KMS-11 (cell line): ENCODE results near the gene AKTIP.

Experiments
- H2AFZ ChIP-seq: fragments of 200-600 bp; sonication (generic); 2 replicates; pipeline ENCODE4 v1.6.1; 2016; ENCODE audit warnings: antibody characterized with exemption, mixed run types, low read depth
- H3K27ac ChIP-seq: fragments of 200-600 bp; sonication (generic); 2 replicates; pipeline ENCODE4 v1.6.1; 2016; ENCODE audit warnings: mild to moderate bottlenecking, mixed run types
- H3K27me3 ChIP-seq: fragments of 200-600 bp; sonication (generic); 2 replicates; pipeline ENCODE4 v1.6.1; 2017; ENCODE audit warnings: mild to moderate bottlenecking, low read depth, mixed run types, moderate library complexity; ENCODE audit not compliant: insufficient read depth
- H3K36me3 ChIP-seq: fragments of 200-600 bp; sonication (generic); 2 replicates; pipeline ENCODE4 v1.6.1; 2017; ENCODE audit warnings: mild to moderate bottlenecking, mixed run types; ENCODE audit not compliant: insufficient read depth
- H3K4me1 ChIP-seq: fragments of 200-600 bp; sonication (generic); 2 replicates; pipeline ENCODE4 v1.6.1; 2016; ENCODE audit warnings: mild to moderate bottlenecking, low read depth, mixed run types; ENCODE audit not compliant: poor library complexity, severe bottlenecking
- H3K4me2 ChIP-seq: fragments of 200-600 bp; sonication (generic); 2 replicates; pipeline ENCODE4 v1.7.0; 2016; ENCODE audit warnings: mild to moderate bottlenecking, mixed run types
- H3K4me3 ChIP-seq: fragments of 200-600 bp; sonication (generic); IDR thresholded peaks from 2 replicates; pipeline ENCODE4 v1.6.1; 2017; ENCODE audit warnings: low read depth, low read length, mixed read lengths; ENCODE audit not compliant: insufficient read depth
- H3K79me2 ChIP-seq: fragments of 200-600 bp; sonication (generic); 2 replicates; pipeline ENCODE4 v1.6.1; 2016; ENCODE audit warnings: low read depth, mixed run types; ENCODE audit not compliant: insufficient read depth
- H3K9ac ChIP-seq: fragments of 200-600 bp; sonication (generic); 2 replicates; pipeline ENCODE4 v1.6.1; 2016; ENCODE audit warnings: mild to moderate bottlenecking, mixed run types
- H4K20me1 ChIP-seq: fragments of 200-600 bp; sonication (generic); 2 replicates; pipeline ENCODE4 v1.6.1; 2016; ENCODE audit warnings: mild to moderate bottlenecking, mixed run types; ENCODE audit not compliant: insufficient read depth
- TF ChIP-seq, protein P1 (sequence below): fragments of 200-600 bp; sonication (generic); conservative IDR thresholded peaks from 2 replicates; pipeline ENCODE4 v1.6.1; 2017; ENCODE audit warnings: low read depth, mild to moderate bottlenecking, antibody characterized with exemption, low read length, moderate library complexity, mixed read lengths

Gene AKTIP

DNA sequence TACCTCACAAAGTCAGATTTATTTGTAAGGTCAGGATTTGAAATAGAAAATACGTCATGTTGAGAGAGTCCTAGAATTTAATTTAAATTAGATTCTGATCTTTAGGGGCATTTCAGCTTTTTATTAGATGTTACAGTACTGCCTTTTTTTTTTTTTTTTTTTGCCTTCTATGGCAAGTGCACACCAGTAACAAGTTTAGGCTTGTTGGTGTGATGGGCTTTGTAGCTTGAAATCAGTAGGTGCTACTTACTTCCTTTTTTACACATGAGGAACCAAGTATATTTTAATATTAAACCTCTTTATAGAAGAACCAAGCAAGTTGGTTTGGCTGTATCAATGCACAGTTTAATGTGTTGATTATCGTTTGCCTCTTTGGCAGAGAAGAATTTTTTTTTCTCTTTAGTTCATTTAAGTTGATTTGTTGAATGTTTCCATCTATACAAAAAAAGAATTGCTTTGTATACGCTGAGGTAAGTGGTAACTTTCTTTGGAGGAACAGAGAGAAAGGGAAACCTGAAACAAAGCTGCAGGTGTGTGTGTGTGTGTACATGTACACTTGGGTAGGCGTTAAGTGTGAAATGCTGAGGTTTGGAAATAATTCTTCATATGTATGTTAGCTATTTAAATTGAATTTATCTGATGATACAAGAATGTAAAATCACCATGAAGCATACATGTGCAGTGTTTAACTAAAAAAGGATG lies 53.0 kb downstream of the AKTIP start:
- Histone ChIP-seq H3K79me2 (no peaks in the 10 kb centered on the region), H2AFZ (no peak overlapping the region), H3K4me1 (peaks cover 5% of the 10 kb centered on the region), H3K27me3 (no peaks in the 10 kb centered on the region), H3K4me3 (no peak overlapping the region), H4K20me1 (no peaks in the 10 kb centered on the region), H3K4me2 (no peak overlapping the region), H3K36me3 (no peaks in the 10 kb centered on the region), H3K27ac (no peak overlapping the region), H3K9ac (no peak overlapping the region)
- TF ChIP-seq, protein P1, sequence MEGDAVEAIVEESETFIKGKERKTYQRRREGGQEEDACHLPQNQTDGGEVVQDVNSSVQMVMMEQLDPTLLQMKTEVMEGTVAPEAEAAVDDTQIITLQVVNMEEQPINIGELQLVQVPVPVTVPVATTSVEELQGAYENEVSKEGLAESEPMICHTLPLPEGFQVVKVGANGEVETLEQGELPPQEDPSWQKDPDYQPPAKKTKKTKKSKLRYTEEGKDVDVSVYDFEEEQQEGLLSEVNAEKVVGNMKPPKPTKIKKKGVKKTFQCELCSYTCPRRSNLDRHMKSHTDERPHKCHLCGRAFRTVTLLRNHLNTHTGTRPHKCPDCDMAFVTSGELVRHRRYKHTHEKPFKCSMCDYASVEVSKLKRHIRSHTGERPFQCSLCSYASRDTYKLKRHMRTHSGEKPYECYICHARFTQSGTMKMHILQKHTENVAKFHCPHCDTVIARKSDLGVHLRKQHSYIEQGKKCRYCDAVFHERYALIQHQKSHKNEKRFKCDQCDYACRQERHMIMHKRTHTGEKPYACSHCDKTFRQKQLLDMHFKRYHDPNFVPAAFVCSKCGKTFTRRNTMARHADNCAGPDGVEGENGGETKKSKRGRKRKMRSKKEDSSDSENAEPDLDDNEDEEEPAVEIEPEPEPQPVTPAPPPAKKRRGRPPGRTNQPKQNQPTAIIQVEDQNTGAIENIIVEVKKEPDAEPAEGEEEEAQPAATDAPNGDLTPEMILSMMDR = no peak

DNA sequence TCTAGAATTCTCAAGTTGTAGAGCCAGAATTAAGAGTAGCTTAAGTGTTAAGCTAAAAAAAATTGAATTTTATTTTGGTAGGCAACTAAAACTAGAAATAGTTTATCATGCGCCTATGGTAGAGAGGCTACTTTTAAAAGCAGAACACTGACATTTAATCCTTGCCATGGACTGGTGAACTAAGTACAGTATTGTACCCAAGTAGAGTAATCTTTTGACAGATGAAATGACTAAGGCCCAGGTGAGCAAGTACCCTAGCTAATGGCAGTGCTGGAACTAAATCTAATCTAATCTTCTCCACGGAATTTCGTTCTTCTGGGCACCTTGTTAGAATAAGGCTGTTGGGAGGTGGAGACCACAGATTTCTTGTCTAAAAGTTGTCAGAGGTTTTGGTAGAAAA lies 56.9 kb downstream of the AKTIP start:
- H3K27ac ChIP-seq = no peak overlapping the region
- no peaks in the 10 kb centered on the region for H4K20me1 ChIP-seq
- H3K36me3 ChIP-seq = no peaks in the 10 kb centered on the region
- no peak overlapping the region for H3K4me3 ChIP-seq
- H3K79me2 ChIP-seq = no peaks in the 10 kb centered on the region
- H3K4me1 ChIP-seq = no peaks in the 10 kb centered on the region
- H3K9ac ChIP-seq = no peak overlapping the region
- no peak overlapping the region for H3K4me2 ChIP-seq
- no peaks in the 10 kb centered on the region for H3K27me3 ChIP-seq
- H2AFZ ChIP-seq = no peak overlapping the region
- TF ChIP-seq, protein P1 = no peak

DNA sequence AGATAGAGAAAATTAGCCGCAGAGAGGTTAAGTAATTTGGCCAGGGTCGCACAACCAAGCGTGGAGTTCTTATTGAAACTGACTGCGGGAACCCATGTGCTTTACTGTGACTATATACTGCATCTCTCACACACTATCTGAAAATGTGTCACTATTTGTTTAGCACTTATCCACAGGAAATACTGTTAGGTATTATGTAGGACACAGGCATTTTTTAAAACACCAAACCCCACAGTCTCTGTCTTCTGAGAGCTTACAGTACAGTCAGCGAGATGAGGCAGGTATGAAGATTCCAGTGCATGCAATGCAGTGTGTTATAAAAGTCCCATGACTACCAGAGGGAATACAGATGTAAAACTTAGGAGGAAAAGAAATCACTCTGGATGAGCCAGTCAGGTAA lies 57.5 kb downstream of the AKTIP start:
- no peaks in the 10 kb centered on the region for H3K27me3 ChIP-seq
- H3K79me2 ChIP-seq = no peaks in the 10 kb centered on the region
- H3K4me1 ChIP-seq = no peaks in the 10 kb centered on the region
- H4K20me1 ChIP-seq = no peaks in the 10 kb centered on the region
- no peaks in the 10 kb centered on the region for H3K36me3 ChIP-seq
- H3K9ac ChIP-seq = no peak overlapping the region
- TF ChIP-seq, protein P1 = no peak
- no peak overlapping the region for H3K4me2 ChIP-seq
- H3K27ac ChIP-seq = no peak overlapping the region
- no peak overlapping the region for H3K4me3 ChIP-seq
- no peak overlapping the region for H2AFZ ChIP-seq
